Stimulated activated CD8-positive, alpha-beta memory T cell treated with anti-CD3 and anti-CD28 coated beads, Interleukin-12 subunit alpha, Interleukin-12 subunit beta, amount 100 ng/mL, for 4 hours (primary cell): ENCODE data around the gene VPS35L.
"Not testable (repeated sequence)": the region's sequence is repeated elsewhere in the genome, so short reads cannot be mapped to it uniquely, and the experiment has no call there.

Source experiments
- DNase-seq: peaks from one replicate; pipeline ENCODE4 v3.0.0-alpha.2; 2020; ENCODE audit warnings: low read depth

Gene VPS35L

GRCh38 chr16:19649980-19650379 is 94.5 kb downstream of the VPS35L start:
- no peak for DNase-seq

- DNase-seq: no peak
Measured at GRCh38 chr16:19654147-19654546, 98.6 kb downstream of the VPS35L start.

- DNase-seq: no peak
Measured at GRCh38 chr16:19655242-19655777, 99.8 kb downstream of the VPS35L start.

- DNase-seq: no peak
Measured at GRCh38 chr16:19657831-19658230, 102.3 kb downstream of the VPS35L start.

- DNase-seq: no peak
Measured at GRCh38 chr16:19659554-19659953, 104.1 kb downstream of the VPS35L start.

GRCh38 chr16:19660432-19660831 is 104.9 kb downstream of the VPS35L start:
- DNase-seq: no peak

GRCh38 chr16:19662351-19662750 is 106.8 kb downstream of the VPS35L start:
- DNase-seq: no peak

- DNase-seq: no peak
Measured at GRCh38 chr16:19664166-19664565, 108.7 kb downstream of the VPS35L start.

GRCh38 chr16:19665313-19665712 is 109.8 kb downstream of the VPS35L start:
- DNase-seq: not testable (repeated sequence)

- DNase-seq: no peak
Measured at GRCh38 chr16:19666477-19666876, 111.0 kb downstream of the VPS35L start.

GRCh38 chr16:19672378-19672777 is 116.9 kb downstream of the VPS35L start:
- no peak for DNase-seq

- no peak for DNase-seq
Measured at GRCh38 chr16:19674485-19674884, 119.0 kb downstream of the VPS35L start.

GRCh38 chr16:19677402-19677801 is 121.9 kb downstream of the VPS35L start:
- no peak for DNase-seq

GRCh38 chr16:19678804-19679203 is 123.3 kb downstream of the VPS35L start:
- no peak for DNase-seq

- DNase-seq: not testable (repeated sequence)
Measured at GRCh38 chr16:19679281-19679680, 123.8 kb downstream of the VPS35L start.

GRCh38 chr16:19680881-19681340 is 125.4 kb downstream of the VPS35L start:
- DNase-seq: no peak

GRCh38 chr16:19681637-19682036 is 126.1 kb downstream of the VPS35L start:
- no peak for DNase-seq

- DNase-seq: no peak
Measured at GRCh38 chr16:19683453-19684236, 128.1 kb downstream of the VPS35L start.

GRCh38 chr16:19685176-19685575 is 129.7 kb downstream of the VPS35L start:
- no peak for DNase-seq

- DNase-seq: no peak
Measured at GRCh38 chr16:19687279-19687678, 131.8 kb downstream of the VPS35L start.

GRCh38 chr16:19688396-19689024 is 133.0 kb downstream of the VPS35L start:
- DNase-seq: no peak

- DNase-seq: no peak
Measured at GRCh38 chr16:19689342-19689741, 133.8 kb downstream of the VPS35L start.

GRCh38 chr16:19690196-19690595 is 134.7 kb downstream of the VPS35L start:
- no peak for DNase-seq
